A549 (cell line): ENCODE data around the gene DRC3. TPM values are rescaled to one million over a fixed set of nuclear protein-coding genes. Genes with fewer than 3 reads are reported as not detected.

Source experiments
- ATAC-seq, 2 experiments: fragments of 200-7000 bp in 1 of 2; fragments of >200 bp in 1 of 2; cut with Nextera tagmentation in 1 of 2; cut with Tn5 transposase in 1 of 2; 3 replicates each; pipeline versions ENCODE4 v1.8.0 to v1.9.1; 2018 to 2020; ENCODE audit warnings: mild to moderate bottlenecking in 1 of 2, moderate library complexity in 1 of 2
- CTCF ChIA-PET: fragments of 300-600 bp; sonication (Branson Sonifier 250); formaldehyde crosslinking; extraction: SDS; loops from one replicate; lab custom pipeline; 2021; ENCODE audit warnings: antibody characterized with exemption, inconsistent platforms; lab: Yijun Ruan, JAX
- POLR2A ChIA-PET: fragments of 350-600 bp; formaldehyde crosslinking; extraction: SDS; loops from one replicate; lab custom pipeline; 2021; ENCODE audit warnings: antibody characterized with exemption, inconsistent platforms; lab: Yijun Ruan, JAX
- DNase-seq, 2 experiments: peaks; one replicate each; pipeline versions ENCODE4 v3.0.0 to v3.0.0-alpha.2; 2011 to 2016; ENCODE audit warnings: low read depth in 1 of 2, low spot score in 1 of 2
- FAIRE-seq: peaks from 2 replicates; lab custom pipeline; 2011; peaks lifted over from hg19 to GRCh38; lab: Jason Lieb, UNC
- H3K27ac ChIP-seq, 2 experiments: fragments of >200 bp; sonication (Bioruptor Twin); formaldehyde crosslinking; 3 replicates each; pipeline ENCODE4 v1.5.1; 2016 to 2017
- H3K4me1 ChIP-seq: fragments of >200 bp; sonication (Bioruptor Twin); formaldehyde crosslinking; 3 replicates; pipeline ENCODE4 v1.6.1; 2016
- H3K4me2 ChIP-seq: fragments of >200 bp; sonication (Bioruptor Twin); formaldehyde crosslinking; 3 replicates; pipeline ENCODE4 v1.6.1; 2016
- H3K4me3 ChIP-seq: fragments of >200 bp; sonication (Bioruptor Twin); formaldehyde crosslinking; 3 replicates; pipeline ENCODE4 v1.5.1; 2016
- H3K9me3 ChIP-seq: fragments of >200 bp; sonication (Bioruptor Twin); formaldehyde crosslinking; 3 replicates; pipeline ENCODE4 v1.6.1; 2016
- BHLHE40 ChIP-seq: IDR thresholded peaks from 2 replicates; pipeline ENCODE4 v1.6.1; 2012; ENCODE audit warnings: low read depth, low read length, inconsistent platforms
- CEBPB ChIP-seq, 2 experiments: fragments of >200 bp in 1 of 2; sonication (Bioruptor Twin) in 1 of 2; formaldehyde crosslinking in 1 of 2; IDR thresholded peaks; 2 replicates each; pipeline ENCODE4 v1.6.1; 2012 to 2016
- CHD4 ChIP-seq: fragments of 200-600 bp; sonication (generic); IDR thresholded peaks from 2 replicates; pipeline ENCODE4 v1.6.1; 2016; ENCODE audit warnings: antibody characterized with exemption, mild to moderate bottlenecking, borderline replicate concordance
- E2F6 ChIP-seq: IDR thresholded peaks from 2 replicates; pipeline ENCODE4 v1.6.1; 2012; ENCODE audit warnings: low read depth, borderline replicate concordance
- FOSB ChIP-seq: fragments of 250-450 bp; sonication (Bioruptor Pico); IDR thresholded peaks from 2 replicates; pipeline ENCODE4 v1.5.0; 2020; ENCODE audit warnings: mild to moderate bottlenecking, moderate library complexity
- FOSL2 ChIP-seq, 2 experiments: fragments of 450-650 bp in 1 of 2; fragments of >200 bp in 1 of 2; sonication (Bioruptor Twin) in 1 of 2; formaldehyde crosslinking; IDR thresholded peaks; 2 replicates each; pipeline versions ENCODE4 v1.5.0 to v1.6.1; 2016 to 2020; ENCODE audit warnings: mild to moderate bottlenecking in 1 of 2, moderate library complexity in 1 of 2
- HOXA7 ChIP-seq: fragments of 250-450 bp; sonication (Bioruptor Pico); IDR thresholded peaks from 2 replicates; pipeline ENCODE4 v1.5.0; 2020; ENCODE audit warnings: mild to moderate bottlenecking, moderate library complexity
- MAZ ChIP-seq: fragments of 150-350 bp; IDR thresholded peaks from 2 replicates; pipeline ENCODE4 v1.6.1; 2014; ENCODE audit warnings: antibody characterized with exemption, low read depth, low read length, borderline replicate concordance
- RARB ChIP-seq: fragments of 250-450 bp; sonication (Bioruptor Pico); IDR thresholded peaks from 2 replicates; pipeline ENCODE4 v1.8.0; 2021; ENCODE audit warnings: mild to moderate bottlenecking, moderate library complexity
- SMC3 ChIP-seq: fragments of >200 bp; sonication (Bioruptor Twin); formaldehyde crosslinking; IDR thresholded peaks from 3 replicates; pipeline ENCODE4 v1.6.1; 2018; ENCODE audit warnings: inconsistent platforms
- USF2 ChIP-seq: fragments of 450-650 bp; IDR thresholded peaks from 2 replicates; pipeline ENCODE4 v1.6.1; 2014; ENCODE audit warnings: antibody characterized with exemption
- ZFP36 ChIP-seq: fragments of 450-650 bp; IDR thresholded peaks from 2 replicates; pipeline ENCODE4 v1.6.1; 2014; ENCODE audit warnings: borderline replicate concordance; ENCODE audit not compliant: partially characterized antibody
- WGBS: methylation state at CpG from one replicate; pipeline ENCODE4 v1.1.6; 2017; ENCODE audit errors: missing lambda C conversion rate; 5-methylcytosine and 5-hydroxymethylcytosine counted together
- polyA plus RNA-seq, 4 experiments: library from polyadenylated mRNA; depleted of rRNA in 3 of 4; stranded (reverse); fragments of >200 nt; fragmentation: RNase III in 1 of 4; extraction: RNeasy Plus Mini Kit Qiagen cat#74134 plus additional on column Dnase treatment in 1 of 4; gene quantifications; 2 replicates in 3 of 4; 3 replicates in 1 of 4; pipeline ENCODE4 v1.2.3, GENCODE V29; 2011 to 2017

The DRC3 gene
- polyA plus RNA-seq, 2 of the 4 experiments (the other 2 are of a cell fraction): 2.9 to 3.1 TPM

GRCh38 chr17:18020971-18021370 is 48.3 kb downstream of the DRC3 start:
- H3K4me2 ChIP-seq: no peak overlapping the region
- FAIRE-seq (no peak), DNase-seq (no peak), ATAC-seq (no peak)
- no peak for TF ChIP-seq FOSB (CRISPR knock-in tag)
- no peak for TF ChIP-seq SMC3
- TF ChIP-seq USF2: no peak
- no peak for TF ChIP-seq CHD4
- peaks cover 7% of the 10 kb centered on the region; the same call in 2 of the 3 replicates for H3K4me1 ChIP-seq
- no peak overlapping the region for H3K27ac ChIP-seq
- ChIA-PET CTCF (interaction anchor here (0.7 to 7.6 kb wide), 10 partner anchors 13 to 351 kb away, joined by 3 to 51 read pairs (median 6); no protein-coding TSS in a partner anchor), POLR2A (no interaction called here)
- H3K9me3 ChIP-seq: no peaks in the 10 kb centered on the region
- WGBS: 94% methylated on average over 6 of the region's 6 CpGs
- H3K4me3 ChIP-seq: no peak overlapping the region

- WGBS: 95% methylated on average over 5 of the region's 5 CpGs
- ATAC-seq: peak in 1 of 2 experiments; percentile 29; a peak in 1 of 6 replicates
- Histone ChIP-seq H3K4me1 (peaks cover 11% of the 10 kb centered on the region; the same call in 2 of the 3 replicates), H3K9me3 (no peaks in the 10 kb centered on the region), H3K27ac (no peak overlapping the region), H3K4me2 (no peak overlapping the region), H3K4me3 (no peak overlapping the region)
- FAIRE-seq: no peak
- TF ChIP-seq HOXA7 (CRISPR knock-in tag) (no peak), USF2 (peak; percentile 77)
- ChIA-PET POLR2A (no interaction called here), CTCF (interaction anchor here (0.7 to 7.6 kb wide), 5 partner anchors 12 to 210 kb away, joined by 3 to 51 read pairs (median 6); no protein-coding TSS in a partner anchor)
- DNase-seq: peak in 1 of 2 experiments; percentile 21
Observed at GRCh38 chr17:18021372-18021771, 48.7 kb downstream of the DRC3 start.

- no peak overlapping the region for H3K4me2 ChIP-seq
- ChIA-PET CTCF (interaction anchor here (0.8 to 7.6 kb wide), 8 partner anchors 9 to 213 kb away, joined by 3 to 51 read pairs (median 4); no protein-coding TSS in a partner anchor), POLR2A (no interaction called here)
- no peak overlapping the region for H3K27ac ChIP-seq
- H3K4me1 ChIP-seq: peaks cover 11% of the 10 kb centered on the region; the same call in 2 of the 3 replicates
- TF ChIP-seq FOSL2 (IDR thresholded peaks at IDR 0.05) (no peak), FOSL2 (CRISPR knock-in tag; IDR thresholded peaks at IDR 0.05) (0 out of 2 replicates have a peak, but pooled peaks have one; percentile 14), ZFP36 (no peak)
- no peak overlapping the region for H3K4me3 ChIP-seq
- FAIRE-seq (no peak), ATAC-seq (peak in 1 of 2 experiments; percentile 32; a peak in 1 of 6 replicates), DNase-seq (no peak)
- H3K9me3 ChIP-seq: no peaks in the 10 kb centered on the region
- WGBS: 53% methylated on average over 5 of the region's 5 CpGs
Observed at GRCh38 chr17:18025241-18025944, 52.7 kb downstream of the DRC3 start.

- CTCF ChIA-PET: interaction anchor here (0.8 to 7.6 kb wide), 8 partner anchors 8 to 213 kb away, joined by 3 to 51 read pairs (median 6); no protein-coding TSS in a partner anchor
- Histone ChIP-seq H3K4me2 (no peak overlapping the region), H3K27ac (no peak overlapping the region), H3K4me1 (peaks cover 11% of the 10 kb centered on the region; the same call in 2 of the 3 replicates), H3K4me3 (no peak overlapping the region), H3K9me3 (no peaks in the 10 kb centered on the region)
- 81% methylated on average over 11 of the region's 11 CpGs for WGBS
- TF ChIP-seq MAZ (no peak), HOXA7 (CRISPR knock-in tag) (no peak), ZFP36 (no peak), CEBPB (IDR thresholded peaks at IDR 0.05) (no peak), BHLHE40 (no peak), E2F6 (no peak), RARB (no peak)
- DNase-seq (no peak), FAIRE-seq (no peak), ATAC-seq (peak in 1 of 2 experiments; percentile 31; a peak in 1 of 6 replicates)
- POLR2A ChIA-PET: no interaction called here
Observed at GRCh38 chr17:18025945-18026776, 53.5 kb downstream of the DRC3 start.
